Esophagus squamous epithelium (tissue), 4 donors: Measurements from ENCODE around the gene ECI1.

Experiments used
- CTCF ChIP-seq, 6 experiments: fragments of 450-650 bp in 4 of 6; fragments of 200-600 bp in 2 of 6; sonication (generic) in 2 of 6; IDR thresholded peaks; one replicate each; pipeline ENCODE4 v1.5.1; 2016 to 2019; ENCODE audit warnings: antibody characterized with exemption in 6 of 6, mild to moderate bottlenecking in 4 of 6, moderate library complexity in 4 of 6
- POLR2A ChIP-seq, 4 donors: fragments of 450-650 bp; IDR thresholded peaks; one replicate each; pipeline ENCODE4 v1.6.1; 2017; ENCODE audit warnings: antibody characterized with exemption in 4 of 4, mild to moderate bottlenecking in 4 of 4, moderate library complexity in 3 of 4

DNA sequence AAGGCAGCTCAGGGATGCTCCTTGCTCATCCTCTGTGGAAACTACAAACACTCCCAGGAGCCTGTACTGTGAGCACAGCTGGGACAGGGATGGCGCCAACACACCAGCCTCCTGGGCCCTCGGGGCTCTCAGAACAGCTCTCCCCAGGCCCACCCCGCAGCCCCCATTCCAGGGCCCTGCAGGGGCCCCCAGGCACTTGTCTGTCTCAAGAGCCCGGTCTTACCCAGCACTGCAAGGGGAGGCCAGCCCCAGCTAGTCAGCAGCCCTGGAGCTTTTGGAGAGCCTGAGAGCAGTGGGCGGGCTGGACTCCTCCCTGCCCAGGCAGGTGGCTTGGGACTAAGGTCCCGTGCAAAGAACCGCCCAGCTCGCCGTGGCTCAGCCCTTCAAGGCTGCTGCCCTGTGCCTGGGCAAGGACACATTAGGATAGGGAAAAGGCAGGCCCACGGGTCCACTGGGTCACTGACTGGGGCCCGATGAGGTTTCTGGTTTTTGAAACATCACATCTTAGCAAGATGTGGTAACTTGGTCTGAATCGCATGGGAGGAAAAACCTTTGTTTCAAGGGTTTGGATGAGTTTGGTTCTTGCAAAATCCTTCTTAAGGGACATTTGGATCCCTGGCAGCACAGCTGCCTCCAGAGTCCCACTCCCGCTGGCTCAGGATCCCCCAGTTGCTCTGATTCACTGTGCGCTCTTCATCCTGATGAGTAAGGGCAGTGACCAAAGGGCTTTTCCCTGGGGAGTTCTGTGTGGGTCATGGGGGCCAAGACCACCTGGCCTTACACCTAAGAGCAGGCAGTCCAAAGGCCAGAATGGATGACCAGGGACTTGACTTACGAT, 12.3 kb downstream of the ECI1 start:
- no peak for TF ChIP-seq CTCF (IDR thresholded peaks at IDR 0.05)
- no peak for TF ChIP-seq POLR2A (IDR thresholded peaks at IDR 0.05)
